ENCODE data around the gene AKR7A2.
"Not testable (repeated sequence)": the region's sequence is repeated elsewhere in the genome, so short reads cannot be mapped to it uniquely, and the experiment has no call there.

GRCh38 chr1:19288324-19289241 lies 23.4 kb downstream of the AKR7A2 start, which contains the start of gene AKR7A3:
- not testable (repeated sequence) for TF ChIP-seq CTCF (IDR thresholded peaks at IDR 0.05 in 2 of 3, conservative IDR thresholded peaks at IDR 0.05 in 1 of 3; ENCODE audit: control insufficient read depth in 2 of 3, extremely low read depth in 1 of 3, insufficient read depth in 1 of 3, low read depth in 3 of 3, low read length in 3 of 3); FOXM1 (IDR thresholded peaks at IDR 0.05; ENCODE audit: low read depth, low read length); SUZ12 (IDR thresholded peaks at IDR 0.05; ENCODE audit: unreplicated experiment); MXI1 (IDR thresholded peaks at IDR 0.05; ENCODE audit: low read depth, low read length); MAX (IDR thresholded peaks at IDR 0.05; ENCODE audit: low read depth, low read length)
